IgD-negative memory B cell (primary cell): ENCODE data around the gene OR7G2. TPM values are rescaled to one million over a fixed set of nuclear protein-coding genes. Genes with fewer than 3 reads are reported as not detected.
"Not testable (repeated sequence)": the region's sequence is repeated elsewhere in the genome, so short reads cannot be mapped to it uniquely, and the experiment has no call there.

Experiments
- H3K27ac Mint-ChIP-seq, 3 donors: one replicate each; pipeline ENCODE4 v1.8.0; 2020 to 2022; ENCODE audit warnings: mild to moderate bottlenecking in 3 of 3, mixed read lengths in 3 of 3, moderate library complexity in 1 of 3
- H3K27me3 Mint-ChIP-seq: one replicate; pipeline ENCODE4 v1.8.0; 2021; ENCODE audit warnings: mixed read lengths
- H3K36me3 Mint-ChIP-seq: one replicate; pipeline ENCODE4 v1.8.0; 2020; ENCODE audit warnings: mild to moderate bottlenecking, mixed read lengths
- H3K4me1 Mint-ChIP-seq, 3 donors: one replicate each; pipeline ENCODE4 v1.8.0; 2020 to 2022; ENCODE audit warnings: mixed read lengths in 3 of 3, mild to moderate bottlenecking in 1 of 3
- H3K4me3 Mint-ChIP-seq, 4 donors: one replicate each; pipeline ENCODE4 v1.8.0; 2020 to 2022; ENCODE audit warnings: mild to moderate bottlenecking in 4 of 4, mixed read lengths in 4 of 4, moderate library complexity in 3 of 4
- H3K9me3 Mint-ChIP-seq, 3 donors: one replicate each; pipeline ENCODE4 v1.8.0; 2020 to 2021; ENCODE audit warnings: mixed read lengths in 3 of 3, mild to moderate bottlenecking in 1 of 3
- polyA plus RNA-seq: library from polyadenylated mRNA; unstranded; fragments of 300-500 nt; fragmentation: Illumina TruSeq; gene quantifications from one replicate; pipeline ENCODE4 v1.2.3, GENCODE V29; 2021

OR7G2 gene
- polyA plus RNA-seq, 1 donor from 2014 or later = not detected

DNA sequence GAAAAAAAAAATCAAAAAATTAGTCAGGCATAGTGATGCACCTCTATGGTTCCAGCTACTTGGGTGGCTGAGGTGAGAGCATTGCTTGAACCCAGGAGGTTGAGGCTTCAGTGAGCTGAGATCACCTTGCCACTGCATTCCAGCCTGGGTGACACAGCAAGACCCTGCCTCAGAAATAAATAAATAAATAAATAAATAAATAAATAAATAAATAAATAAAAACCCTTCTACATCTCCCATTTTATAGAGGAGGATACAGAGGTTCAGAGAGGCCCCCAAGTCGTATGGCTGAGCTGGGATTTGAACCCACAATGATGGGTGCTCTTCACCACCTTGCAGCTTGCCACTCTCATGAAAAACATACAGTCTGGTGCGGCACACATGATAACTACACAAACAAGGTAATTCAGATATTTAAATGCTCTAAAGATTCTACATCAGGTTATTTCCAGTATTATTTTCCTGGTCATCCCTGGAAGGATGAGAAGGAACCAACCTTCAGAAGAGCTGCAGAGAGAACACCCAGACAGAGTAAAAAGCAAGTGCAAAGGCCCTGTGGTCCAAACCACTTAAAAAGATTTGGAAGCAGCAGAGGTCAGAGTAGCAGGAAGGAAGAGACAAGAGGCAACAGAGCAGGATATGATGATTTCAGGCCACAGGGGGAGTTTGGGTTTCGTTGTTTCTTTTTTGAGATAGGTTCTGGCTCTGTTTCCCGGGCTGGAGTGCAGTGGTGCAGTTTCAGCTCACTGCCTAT is 49.6 kb downstream of the OR7G2 start:
- Mint-ChIP-seq H3K27ac (no peak overlapping the region), H3K4me1 (peaks cover 0 to 2% (median 0%) of the 10 kb centered on the region in 3 donors), H3K36me3 (peaks cover 1% of the 10 kb centered on the region)

DNA sequence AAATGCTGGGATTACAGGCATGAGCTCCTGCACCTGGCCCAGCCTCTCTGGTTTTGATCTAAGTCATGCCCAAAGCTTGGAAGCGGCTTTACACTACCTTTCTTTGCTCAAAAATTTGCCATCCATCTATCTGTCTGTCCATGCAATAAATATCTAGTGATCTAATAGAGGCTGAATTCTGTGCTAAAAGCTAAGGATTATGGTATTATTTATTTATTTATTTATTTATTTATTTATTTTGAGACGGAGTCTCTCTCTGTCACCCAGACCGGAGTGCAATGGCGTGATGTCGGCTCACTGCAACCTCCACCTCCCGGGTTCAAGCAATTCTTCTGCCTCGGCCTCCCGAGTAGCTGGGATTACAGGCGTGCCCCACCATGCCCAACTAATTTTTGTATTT is 51.1 kb downstream of the OR7G2 start:
- peaks cover 4 to 11% (median 8%) of the 10 kb centered on the region in 3 donors for H3K9me3 Mint-ChIP-seq

More for the DNA sequence above, 49.6 kb downstream of the OR7G2 start:
- H3K27me3 Mint-ChIP-seq = peaks cover 1% of the 10 kb centered on the region
- H3K9me3 Mint-ChIP-seq = peaks cover 4 to 11% (median 8%) of the 10 kb centered on the region in 3 donors
- no peak overlapping the region for H3K4me3 Mint-ChIP-seq

DNA sequence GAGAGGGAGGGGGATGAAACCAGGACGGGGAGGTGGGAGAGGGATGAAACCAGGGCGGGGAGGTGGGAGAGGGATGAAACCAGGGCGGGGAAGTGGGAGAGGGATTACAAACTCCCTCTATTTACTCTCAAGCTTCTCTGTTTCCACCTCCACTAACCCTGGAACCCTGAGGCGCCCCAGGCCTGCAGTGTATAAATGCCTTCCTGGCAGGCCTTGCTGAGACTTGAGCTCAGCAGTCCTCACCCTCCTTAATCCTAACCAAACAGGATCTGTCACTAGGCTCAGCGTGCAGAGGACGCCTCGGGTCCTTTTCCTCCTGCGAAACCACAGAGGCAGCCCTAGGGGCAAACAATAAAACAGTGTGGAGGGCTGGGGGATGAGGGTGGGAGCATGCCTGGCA is 52.5 kb downstream of the OR7G2 start:
- Mint-ChIP-seq H3K36me3 (peaks cover 1% of the 10 kb centered on the region), H3K27me3 (peaks cover 1% of the 10 kb centered on the region), H3K4me1 (peaks cover 0 to 2% (median 0%) of the 10 kb centered on the region in 3 donors), H3K27ac (no peak overlapping the region), H3K4me3 (no peak overlapping the region), H3K9me3 (peaks cover 4 to 11% (median 8%) of the 10 kb centered on the region in 3 donors)

More for the DNA sequence above, 51.1 kb downstream of the OR7G2 start:
- not testable (repeated sequence) for H3K4me3 Mint-ChIP-seq, H3K36me3 Mint-ChIP-seq, H3K27ac Mint-ChIP-seq, H3K4me1 Mint-ChIP-seq, H3K27me3 Mint-ChIP-seq

DNA sequence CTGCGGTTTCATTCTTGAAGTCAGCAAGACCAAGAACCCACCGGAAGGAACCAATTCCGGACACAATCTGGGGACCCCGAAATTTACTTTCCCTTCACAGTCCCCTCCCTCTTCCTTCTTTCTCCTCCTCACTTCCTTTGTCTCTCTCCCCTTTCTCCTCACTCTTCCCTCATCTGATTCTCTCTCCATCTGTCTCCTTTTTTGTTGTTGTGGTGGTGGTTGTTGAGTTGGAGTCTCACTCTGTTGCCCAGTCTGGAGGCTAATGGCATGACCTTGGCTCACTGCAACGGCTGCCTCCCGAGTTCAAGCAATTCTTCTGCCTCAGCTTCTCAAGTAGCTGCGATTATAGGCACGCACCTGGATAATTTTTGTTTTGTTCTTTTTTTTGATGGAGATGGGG is 53.1 kb downstream of the OR7G2 start:
- Mint-ChIP-seq H3K27ac (no peak overlapping the region), H3K36me3 (peaks cover 1% of the 10 kb centered on the region), H3K4me1 (peaks cover 0 to 2% (median 0%) of the 10 kb centered on the region in 3 donors), H3K27me3 (peaks cover 1% of the 10 kb centered on the region), H3K4me3 (no peak overlapping the region), H3K9me3 (peaks cover 2 to 11% (median 8%) of the 10 kb centered on the region in 3 donors)

DNA sequence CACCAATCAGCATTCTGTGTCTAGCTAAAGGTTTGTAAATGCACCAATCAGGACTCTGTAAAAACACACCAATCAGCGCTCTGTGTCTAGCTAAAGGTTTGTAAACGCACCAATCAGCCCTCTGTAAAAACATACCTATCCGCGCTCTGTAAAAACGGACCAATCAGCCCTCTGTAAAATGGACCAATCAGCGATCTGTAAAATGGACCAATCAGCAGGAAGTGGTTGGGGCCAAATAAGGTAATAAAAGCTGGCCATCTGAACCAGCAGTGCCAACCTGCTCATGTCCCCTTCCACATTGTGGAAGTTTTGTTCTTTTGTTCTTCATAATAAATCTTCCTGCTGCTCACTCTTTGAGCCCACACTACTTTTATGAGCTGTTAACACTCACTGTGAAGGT is 53.6 kb downstream of the OR7G2 start:
- peaks cover 0 to 11% (median 8%) of the 10 kb centered on the region in 3 donors for H3K9me3 Mint-ChIP-seq
- not testable (repeated sequence) for H3K4me1 Mint-ChIP-seq, H3K27ac Mint-ChIP-seq, H3K27me3 Mint-ChIP-seq, H3K4me3 Mint-ChIP-seq, H3K36me3 Mint-ChIP-seq

DNA sequence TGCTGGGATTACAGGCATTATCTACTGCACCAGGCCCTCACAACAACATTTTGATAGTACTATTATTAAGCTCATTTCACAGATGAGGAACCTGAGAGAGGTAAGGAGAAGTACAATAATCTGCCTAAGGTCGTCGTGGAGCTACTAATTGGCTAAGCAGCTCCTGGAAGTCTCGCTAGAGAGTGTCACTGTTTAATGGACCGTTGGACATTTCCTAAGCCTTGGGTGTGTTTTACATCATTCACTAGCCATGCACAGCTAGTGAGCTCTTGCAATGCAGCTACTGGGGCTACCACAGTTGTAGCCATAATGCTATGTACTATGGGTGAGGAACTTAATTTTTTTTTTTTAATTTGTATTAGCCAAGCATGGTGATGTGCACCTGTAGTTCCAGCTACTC is 54.4 kb downstream of the OR7G2 start:
- Mint-ChIP-seq H3K9me3 (peaks cover 0 to 9% (median 7%) of the 10 kb centered on the region in 3 donors), H3K36me3 (peaks cover 1% of the 10 kb centered on the region), H3K4me1 (peaks cover 0 to 2% (median 0%) of the 10 kb centered on the region in 3 donors), H3K27me3 (peaks cover 1% of the 10 kb centered on the region), H3K4me3 (no peak overlapping the region), H3K27ac (no peak overlapping the region)

Other genes with a start within 250 kb of the OR7G2 start
- gene MUC16, start 97.1 kb downstream of the OR7G2 start, polyA plus RNA-seq = not detected
- not detected for gene OR1M1, start 20.4 kb downstream of the OR7G2 start, polyA plus RNA-seq
- gene OR7G1, start 8.3 kb upstream of the OR7G2 start, polyA plus RNA-seq = not detected
- not detected for gene OR7G3, start 19.5 kb upstream of the OR7G2 start, polyA plus RNA-seq
- 51.6 TPM for gene ZNF317, start 32.9 kb upstream of the OR7G2 start, polyA plus RNA-seq
- gene OR7D2, start 71.5 kb upstream of the OR7G2 start, polyA plus RNA-seq = 0.43 TPM
- gene OR7D4, start 112.1 kb upstream of the OR7G2 start, polyA plus RNA-seq = not detected
- not detected for gene OR7E24, start 143.5 kb upstream of the OR7G2 start, polyA plus RNA-seq
- 8.6 TPM for gene ZNF699, start 202.4 kb upstream of the OR7G2 start, polyA plus RNA-seq
- gene ZNF559, start 216.7 kb upstream of the OR7G2 start, polyA plus RNA-seq = 24.6 TPM